OCI-LY7 (cell line): Measurements from ENCODE around the gene CARMIL1.

ENCODE experiments used
- EZH2phosphoT487 ChIP-seq: fragments of 200-600 bp; sonication (generic); IDR thresholded peaks from 2 replicates; pipeline ENCODE4 v1.6.1; 2018; ENCODE audit warnings: low read depth, borderline replicate concordance, mild to moderate bottlenecking, mixed run types, antibody characterized with exemption, low read length, moderate library complexity, mixed read lengths
- TF ChIP-seq, protein P1 (sequence below): fragments of 200-600 bp; sonication (generic); conservative IDR thresholded peaks from 2 replicates; pipeline ENCODE4 v1.5.1; 2014; ENCODE audit warnings: mild to moderate bottlenecking, antibody characterized with exemption, low read length, moderate library complexity, mixed read lengths

DNA sequence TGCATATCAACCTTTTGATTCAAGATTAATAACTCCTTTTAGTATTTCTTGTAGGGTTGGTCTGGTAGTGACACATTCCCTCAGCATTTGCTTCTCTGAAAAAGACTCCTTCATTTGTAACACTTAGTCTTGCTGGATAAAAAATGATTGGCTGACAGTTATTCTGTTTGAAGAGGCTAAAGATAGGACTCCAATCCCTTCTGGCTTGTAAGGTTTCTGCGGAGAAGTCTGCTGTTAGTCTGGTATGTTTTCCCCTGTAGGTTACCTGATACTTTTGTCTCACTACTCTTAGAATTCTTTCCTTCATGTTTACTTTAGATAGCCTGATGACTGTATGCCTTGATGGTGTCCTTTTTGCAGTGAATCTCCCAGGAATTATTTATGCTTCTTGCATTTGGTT lies 96.0 kb downstream of the CARMIL1 start:
- TF ChIP-seq, protein P1, sequence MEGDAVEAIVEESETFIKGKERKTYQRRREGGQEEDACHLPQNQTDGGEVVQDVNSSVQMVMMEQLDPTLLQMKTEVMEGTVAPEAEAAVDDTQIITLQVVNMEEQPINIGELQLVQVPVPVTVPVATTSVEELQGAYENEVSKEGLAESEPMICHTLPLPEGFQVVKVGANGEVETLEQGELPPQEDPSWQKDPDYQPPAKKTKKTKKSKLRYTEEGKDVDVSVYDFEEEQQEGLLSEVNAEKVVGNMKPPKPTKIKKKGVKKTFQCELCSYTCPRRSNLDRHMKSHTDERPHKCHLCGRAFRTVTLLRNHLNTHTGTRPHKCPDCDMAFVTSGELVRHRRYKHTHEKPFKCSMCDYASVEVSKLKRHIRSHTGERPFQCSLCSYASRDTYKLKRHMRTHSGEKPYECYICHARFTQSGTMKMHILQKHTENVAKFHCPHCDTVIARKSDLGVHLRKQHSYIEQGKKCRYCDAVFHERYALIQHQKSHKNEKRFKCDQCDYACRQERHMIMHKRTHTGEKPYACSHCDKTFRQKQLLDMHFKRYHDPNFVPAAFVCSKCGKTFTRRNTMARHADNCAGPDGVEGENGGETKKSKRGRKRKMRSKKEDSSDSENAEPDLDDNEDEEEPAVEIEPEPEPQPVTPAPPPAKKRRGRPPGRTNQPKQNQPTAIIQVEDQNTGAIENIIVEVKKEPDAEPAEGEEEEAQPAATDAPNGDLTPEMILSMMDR = no peak
- TF ChIP-seq EZH2phosphoT487 = no peak
